GM19397 (cell line): Measurements from ENCODE around the gene OR10G8.
"Not testable (repeated sequence)": the region's sequence is repeated elsewhere in the genome, so short reads cannot be mapped to it uniquely, and the experiment has no call there.

Experiments used
- ATAC-seq: cut with Tn5 transposase; IDR thresholded peaks from one replicate; pipeline ENCODE4 v1.9.1; 2021; ENCODE audit warnings: mild to moderate bottlenecking, moderate library complexity; ENCODE audit not compliant: unreplicated experiment

The OR10G8 gene, protein sequence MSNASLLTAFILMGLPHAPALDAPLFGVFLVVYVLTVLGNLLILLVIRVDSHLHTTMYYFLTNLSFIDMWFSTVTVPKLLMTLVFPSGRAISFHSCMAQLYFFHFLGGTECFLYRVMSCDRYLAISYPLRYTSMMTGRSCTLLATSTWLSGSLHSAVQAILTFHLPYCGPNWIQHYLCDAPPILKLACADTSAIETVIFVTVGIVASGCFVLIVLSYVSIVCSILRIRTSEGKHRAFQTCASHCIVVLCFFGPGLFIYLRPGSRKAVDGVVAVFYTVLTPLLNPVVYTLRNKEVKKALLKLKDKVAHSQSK

DNA sequence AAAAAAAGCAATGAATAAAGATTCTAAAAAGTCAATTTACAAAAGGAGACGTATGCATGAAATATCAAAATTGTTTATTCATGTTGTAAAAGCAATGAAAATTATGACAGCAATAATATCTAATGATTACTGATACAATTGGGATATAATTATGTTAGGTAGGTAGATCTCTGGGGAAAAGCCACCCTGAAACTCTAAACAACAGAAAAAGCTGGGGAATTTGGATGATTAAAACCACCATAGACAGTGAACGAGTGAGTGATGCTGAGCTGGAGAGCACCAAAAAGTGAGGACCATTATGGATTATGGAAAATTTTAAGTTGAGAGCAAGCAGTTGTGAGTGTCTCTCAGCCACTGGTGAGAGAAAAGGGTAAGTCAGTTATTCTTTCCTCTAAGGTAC lies at the start of gene OR10G8:
Gene OR10G8, plus strand, starts transcription at position 301 of the 400 bp plus-strand sequence. CDS start 2,825 bp downstream, outside the sequence.
- no peak for ATAC-seq

DNA sequence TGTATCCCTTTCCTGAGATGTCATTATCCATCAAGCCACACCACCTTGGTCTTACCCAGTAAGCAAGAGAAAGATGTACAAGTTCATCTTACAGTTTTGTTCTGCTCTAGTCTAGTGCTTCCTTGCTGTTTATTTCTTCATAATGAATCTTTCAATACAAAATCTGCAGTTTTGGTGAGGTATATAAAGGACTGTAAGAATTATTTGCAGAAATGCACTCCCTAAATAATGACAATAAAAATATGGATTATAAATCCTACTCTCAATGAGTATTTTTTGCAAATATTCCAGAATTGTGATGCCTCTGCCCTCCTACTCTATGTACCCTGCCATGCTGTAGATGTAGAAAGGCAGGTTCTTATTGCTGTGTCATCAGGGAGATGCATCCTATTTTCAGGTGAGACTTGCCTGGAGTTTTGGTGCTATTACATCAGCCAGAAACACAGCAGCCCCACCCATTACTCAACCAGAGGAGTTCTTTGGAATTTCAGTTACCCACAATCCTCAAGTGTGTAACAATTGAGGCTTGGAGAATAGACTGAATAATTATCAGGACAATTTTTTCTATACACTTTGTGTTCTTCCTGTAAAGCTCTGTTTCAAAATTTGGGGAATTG lies 48.8 kb upstream of the OR10G8 start, which contains the start of gene OR10S1:
Gene OR10S1, minus strand, starts transcription at position 51 of the 617 bp plus-strand sequence. CDS start 117 bp downstream, outside the sequence.
- no peak for ATAC-seq

DNA sequence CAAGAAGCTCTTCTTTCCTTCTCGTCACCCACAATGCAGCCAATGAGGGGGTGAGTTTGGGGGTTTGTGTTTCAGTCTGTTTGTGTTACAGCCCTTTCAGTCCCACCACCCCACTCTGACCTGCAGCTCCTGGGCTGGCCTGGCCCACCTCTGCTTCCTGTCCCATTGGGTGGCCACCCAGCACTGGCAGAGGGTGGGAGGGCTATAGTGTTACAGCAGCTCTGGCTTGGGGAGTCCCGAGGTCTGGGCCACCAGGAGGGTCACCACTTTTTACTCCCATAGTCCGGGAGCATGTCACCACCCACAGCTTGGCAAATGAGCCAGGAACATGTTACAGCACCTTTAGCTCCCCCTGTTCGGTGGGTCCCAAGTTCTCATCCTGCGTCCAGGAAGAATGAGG lies 47.3 kb upstream of the OR10G8 start:
- no peak for ATAC-seq

DNA sequence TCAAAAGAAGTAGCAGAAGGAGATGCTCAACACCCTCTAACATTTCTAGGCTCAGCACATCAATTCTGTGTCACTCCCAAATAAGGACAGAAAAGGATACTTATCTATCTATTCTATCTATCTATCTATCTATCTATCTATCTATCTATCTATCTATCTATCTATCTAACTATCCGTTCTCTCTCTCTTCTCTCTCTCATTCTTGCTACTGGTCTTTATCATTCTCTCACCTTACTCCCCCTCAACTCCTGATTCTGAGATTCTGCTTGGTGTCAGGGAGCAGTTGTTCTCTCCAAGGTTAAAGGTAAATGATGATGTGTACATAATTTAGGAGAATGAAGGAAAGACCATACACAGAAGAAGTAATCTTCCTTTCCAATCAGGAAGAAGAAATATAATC lies 31.5 kb upstream of the OR10G8 start, which contains the start of gene OR10G6:
Gene OR10G6, minus strand, starts transcription at position 43 of the 400 bp plus-strand sequence. Its CDS starts 0 bp downstream, at position 43.
- no peak for ATAC-seq

DNA sequence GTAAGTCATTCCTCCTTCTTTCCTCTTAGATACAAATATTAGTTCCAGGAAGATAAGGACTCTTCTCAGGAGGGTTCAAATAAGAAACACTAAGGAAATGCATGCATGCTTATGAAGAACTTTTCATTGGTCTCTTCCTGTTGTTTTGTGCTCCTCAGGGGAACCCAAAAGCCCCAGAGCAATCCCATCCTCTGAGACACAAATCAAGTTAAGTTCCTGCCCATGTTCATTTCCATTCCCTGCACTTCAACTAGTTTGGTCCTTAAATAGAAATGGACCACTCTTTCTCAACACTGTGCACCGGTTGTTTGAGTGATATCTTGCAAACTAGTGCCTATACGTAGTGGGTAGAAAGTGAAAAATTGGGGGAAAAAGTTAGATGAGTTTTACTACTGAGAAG lies 13.9 kb upstream of the OR10G8 start, which contains the start of gene OR10G4:
Gene OR10G4, plus strand, starts transcription at position 301 of the 400 bp plus-strand sequence. CDS start 2,578 bp downstream, outside the sequence.
- no peak for ATAC-seq

DNA sequence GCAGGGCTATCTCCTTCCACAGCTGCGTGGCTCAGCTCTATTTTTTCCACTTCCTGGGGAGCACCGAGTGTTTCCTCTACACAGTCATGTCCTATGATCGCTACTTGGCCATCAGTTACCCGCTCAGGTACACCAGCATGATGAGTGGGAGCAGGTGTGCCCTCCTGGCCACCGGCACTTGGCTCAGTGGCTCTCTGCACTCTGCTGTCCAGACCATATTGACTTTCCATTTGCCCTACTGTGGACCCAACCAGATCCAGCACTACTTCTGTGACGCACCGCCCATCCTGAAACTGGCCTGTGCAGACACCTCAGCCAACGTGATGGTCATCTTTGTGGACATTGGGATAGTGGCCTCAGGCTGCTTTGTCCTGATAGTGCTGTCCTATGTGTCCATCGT lies 10.8 kb upstream of the OR10G8 start:
- ATAC-seq = not testable (repeated sequence)

DNA sequence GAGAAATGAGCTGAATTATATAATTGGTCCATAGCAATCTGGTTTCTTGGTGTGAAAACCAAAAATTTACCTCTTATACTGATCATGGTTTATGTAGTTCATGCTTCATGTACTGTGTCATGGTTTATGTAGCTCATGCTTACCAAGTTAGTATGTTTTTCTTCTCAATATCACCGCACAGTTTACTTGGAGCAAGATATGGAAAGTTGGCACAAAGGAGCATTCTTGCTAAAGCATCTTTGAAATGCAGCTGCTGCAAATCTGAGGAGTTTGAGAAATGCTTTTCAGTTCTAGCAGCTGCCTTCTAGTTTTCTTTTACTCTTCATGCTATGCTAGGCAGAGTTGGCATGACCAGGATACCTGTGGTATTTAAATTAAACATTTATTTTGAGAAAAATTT lies 10.1 kb downstream of the OR10G8 start:
- no peak for ATAC-seq

DNA sequence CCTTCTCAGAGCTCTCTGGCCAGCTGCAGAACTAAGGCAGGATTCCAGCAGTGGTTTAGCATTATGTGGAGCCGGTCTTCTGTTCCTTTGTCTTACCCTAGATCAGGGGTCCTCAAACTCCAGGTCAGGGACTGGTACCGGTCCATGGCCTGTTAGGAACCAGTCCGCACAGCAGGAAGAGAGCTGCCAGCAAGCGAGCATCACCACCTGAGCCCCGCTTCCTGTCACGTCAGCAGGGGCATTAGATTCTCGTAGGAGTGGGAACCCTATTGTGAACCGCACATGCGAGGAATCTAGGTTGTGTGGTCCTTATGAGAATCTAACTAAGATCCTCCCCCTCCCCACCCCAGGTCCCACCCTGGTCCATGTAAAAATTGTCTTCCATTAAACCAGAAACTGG lies 13.0 kb downstream of the OR10G8 start:
- no peak for ATAC-seq

DNA sequence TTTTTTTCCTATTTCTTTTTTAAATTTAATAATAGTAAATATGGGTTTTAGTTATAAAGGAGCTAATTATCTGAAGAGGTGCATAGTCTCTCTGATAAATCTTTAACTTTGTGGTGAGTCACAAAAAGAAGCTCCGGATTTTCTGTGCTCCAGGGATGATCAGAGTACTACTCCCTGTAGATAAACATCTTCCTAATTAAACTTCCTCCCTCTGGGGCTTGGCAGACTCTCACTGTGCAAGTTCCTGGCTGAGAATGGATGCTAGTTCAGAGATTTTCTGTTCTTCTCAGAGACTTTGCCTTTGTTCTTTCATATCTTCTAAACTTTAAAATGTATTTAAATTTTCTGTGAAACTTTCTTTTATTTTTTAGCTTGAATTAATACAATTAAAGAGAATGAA lies 14.7 kb downstream of the OR10G8 start, which contains the start of gene OR10G7:
Gene OR10G7, minus strand, starts transcription at position 72 of the 400 bp plus-strand sequence. CDS start 2,324 bp downstream, outside the sequence.
- ATAC-seq = no peak

DNA sequence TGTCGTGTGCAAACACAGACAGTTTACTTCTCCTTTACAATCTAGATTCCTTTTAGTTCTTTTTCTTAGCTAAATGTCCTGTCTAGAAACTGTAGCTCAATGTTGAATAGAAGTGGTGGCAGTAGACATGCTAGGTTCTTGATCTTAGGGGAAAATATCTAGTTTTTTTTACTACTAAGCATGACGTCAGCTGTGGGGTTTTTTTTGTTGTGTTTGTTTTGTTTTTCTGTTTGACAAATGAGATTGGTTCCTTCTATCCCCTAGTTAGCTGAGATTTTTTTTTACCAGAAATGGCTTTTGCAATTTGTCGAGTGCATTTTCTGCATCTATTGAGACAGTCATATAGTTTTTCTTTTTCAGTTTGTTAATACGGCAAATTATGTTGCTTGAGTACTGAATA lies 16.8 kb downstream of the OR10G8 start:
- no peak for ATAC-seq

DNA sequence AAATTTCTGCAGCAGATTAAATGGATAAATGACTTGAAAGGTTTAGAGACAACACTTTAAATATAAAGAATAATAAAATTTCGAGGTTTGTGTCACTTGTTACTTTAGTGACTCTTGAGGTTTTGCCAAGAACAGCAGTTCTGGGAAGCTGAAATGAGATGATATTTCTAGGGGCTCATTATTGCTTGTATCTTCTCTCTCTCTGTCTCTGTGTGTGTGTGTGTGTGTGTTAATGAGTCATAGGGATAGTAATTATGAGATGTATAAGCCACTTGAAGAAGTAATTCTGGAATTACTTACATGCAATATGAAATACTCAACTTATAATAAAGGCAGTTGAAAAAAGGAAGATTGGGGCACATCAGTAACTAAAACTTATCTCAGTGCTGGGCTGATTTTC lies 24.1 kb downstream of the OR10G8 start:
- ATAC-seq = no peak

DNA sequence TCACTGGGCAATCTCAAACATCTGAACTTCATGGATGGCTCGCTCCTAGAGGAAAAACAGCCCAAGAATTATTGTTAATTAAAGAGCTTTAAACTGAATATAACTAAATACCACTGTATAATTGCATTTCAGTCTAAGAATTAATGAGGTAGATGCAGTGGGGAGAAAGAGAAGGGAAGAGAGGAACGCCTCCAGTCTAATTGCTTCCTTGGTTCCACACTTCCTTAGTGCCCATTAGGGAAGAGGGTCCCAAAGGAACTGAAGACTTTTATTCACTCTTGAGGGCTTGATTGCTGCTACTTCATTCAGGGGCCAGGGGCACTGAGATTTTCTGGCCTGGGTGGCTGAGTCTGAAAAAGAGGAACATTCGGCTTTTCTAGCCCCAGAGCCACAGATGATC lies 26.4 kb downstream of the OR10G8 start:
- no peak for ATAC-seq

DNA sequence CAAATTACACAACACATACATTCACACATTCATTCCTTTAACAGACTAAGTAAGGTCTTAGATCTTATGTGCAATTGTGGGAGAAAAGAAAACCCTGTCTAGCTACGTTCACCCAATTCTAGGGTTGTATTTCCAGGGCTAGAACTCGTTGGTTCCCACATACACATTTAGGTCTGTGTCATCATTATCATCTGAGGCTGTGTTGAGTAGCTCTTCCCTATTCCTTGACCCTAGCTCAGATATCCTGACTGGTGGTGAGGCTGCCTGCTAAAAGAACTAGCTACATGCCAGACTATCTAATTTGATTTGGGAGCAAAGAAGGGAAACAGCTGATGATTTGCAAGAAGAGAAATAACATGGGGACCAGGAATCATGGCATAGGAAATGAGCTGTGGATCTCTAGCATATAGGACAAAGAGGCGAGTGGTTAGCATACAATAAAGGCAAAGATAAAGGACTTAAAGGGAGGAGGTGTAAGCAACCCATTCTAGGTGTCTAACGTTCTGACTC lies 42.1 kb downstream of the OR10G8 start:
- ATAC-seq = no peak

DNA sequence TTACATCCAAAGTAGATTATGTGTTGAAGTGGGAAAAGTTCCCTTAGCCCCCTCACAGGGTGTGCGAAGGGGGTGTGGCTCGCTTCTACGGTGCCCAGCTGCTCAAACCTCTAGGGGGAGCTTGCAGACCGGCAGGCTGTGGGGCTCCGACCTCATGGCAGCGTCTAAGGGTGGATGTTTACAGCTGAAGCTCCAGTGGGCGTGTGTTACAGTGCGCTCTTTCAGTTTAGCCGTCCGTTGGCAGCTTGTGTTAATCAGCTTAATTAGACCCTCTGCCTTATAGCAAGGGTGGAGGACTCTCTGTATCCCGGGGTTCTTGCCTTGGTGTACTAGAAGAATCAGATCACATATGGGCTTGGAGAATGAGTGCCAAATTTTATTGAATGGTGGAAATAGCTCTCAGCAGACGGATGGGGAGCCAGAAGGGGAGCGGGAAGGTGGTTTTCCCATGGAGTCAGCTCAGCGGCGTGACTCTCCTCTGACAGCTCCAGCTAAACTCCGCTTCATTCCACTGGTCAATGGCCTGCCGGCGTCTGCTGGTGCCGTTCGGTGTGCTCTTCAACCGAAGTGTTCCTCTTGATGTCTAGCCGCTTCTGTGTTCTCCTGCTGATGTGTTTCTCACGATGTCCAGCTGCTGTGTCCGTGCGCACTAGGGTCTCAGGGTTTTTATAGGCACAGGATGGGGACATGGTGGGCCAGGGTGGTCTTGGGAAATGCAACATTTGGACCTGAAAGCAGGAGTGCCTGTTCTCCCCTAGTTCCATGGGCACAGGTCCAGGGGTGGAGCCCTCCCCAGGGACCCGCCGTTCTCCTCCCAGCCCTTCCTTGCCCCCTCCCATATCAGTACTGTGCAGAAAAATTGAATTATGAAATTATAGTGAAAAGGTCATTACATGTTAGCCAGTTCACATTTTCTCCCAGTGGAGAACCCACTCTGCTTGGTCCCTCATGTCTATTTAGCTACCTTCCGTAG lies 43.1 kb downstream of the OR10G8 start:
- ATAC-seq = peak; percentile 74

DNA sequence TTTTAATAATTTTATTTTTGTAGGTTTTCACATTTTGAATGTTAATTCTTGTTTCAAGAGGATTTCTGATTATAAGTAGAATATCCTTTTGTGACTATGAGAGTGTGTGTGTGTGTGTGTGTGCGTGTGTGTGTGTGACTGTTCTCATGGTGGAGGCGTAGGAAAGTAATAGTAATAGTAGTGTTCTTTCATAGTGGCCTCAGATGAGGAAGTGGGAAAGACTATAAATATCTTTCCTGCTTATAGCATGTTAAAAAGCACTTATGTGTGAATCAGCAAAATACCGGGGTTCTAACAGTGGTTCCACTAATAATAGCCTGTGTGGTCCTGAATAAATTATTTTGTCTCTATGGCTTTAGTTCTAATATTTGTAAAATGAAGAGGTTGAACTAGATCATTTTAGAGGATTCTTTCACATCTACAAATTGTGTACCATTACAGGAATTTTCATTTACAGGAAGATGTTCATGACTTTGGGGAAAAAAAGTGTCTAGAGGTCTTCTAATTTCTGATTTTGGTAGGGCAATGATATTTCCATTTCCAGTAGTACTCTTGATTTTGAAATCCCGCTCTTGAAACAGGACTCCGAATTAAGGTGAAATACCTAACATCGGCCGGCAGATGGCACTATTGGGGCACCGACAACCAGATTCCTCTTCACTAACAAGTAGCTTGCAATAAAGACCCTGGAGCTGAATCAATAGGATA lies 44.5 kb downstream of the OR10G8 start:
- ATAC-seq = peak; percentile 65

DNA sequence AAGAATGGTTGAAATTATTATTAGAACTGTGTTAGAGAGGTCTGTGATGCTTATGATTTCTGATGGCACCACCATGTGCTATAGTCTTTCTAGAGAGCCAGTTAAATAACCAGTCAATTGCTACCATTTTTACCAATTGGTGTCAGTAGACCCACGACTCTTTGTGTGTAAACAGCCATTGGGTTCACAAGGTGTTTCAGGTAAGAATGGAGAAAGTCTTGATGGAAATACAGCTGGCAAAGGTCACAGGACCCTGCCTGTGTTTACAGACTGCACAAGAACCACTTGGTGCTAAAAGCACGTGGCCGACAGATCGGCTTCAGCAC lies 45.0 kb downstream of the OR10G8 start:
- no peak for ATAC-seq

DNA sequence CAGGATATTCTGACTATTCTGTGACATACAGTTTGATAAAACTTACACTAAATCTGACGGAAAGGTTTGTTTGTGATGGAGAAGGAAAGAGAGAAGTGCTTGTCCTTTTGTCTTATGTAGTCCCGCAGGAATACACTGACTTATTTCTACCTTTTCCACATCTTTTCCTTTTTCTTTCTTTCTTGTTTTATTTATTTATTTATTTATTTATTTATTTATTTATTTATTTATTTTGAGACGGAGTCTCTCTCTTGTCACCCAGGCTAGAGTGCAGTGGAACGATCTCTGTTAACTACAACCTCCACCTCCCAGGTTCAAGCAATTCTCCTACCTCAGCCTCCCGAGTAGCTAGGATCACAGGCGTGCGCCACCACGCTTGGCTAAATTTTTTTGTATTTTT lies 45.5 kb downstream of the OR10G8 start:
- no peak for ATAC-seq

DNA sequence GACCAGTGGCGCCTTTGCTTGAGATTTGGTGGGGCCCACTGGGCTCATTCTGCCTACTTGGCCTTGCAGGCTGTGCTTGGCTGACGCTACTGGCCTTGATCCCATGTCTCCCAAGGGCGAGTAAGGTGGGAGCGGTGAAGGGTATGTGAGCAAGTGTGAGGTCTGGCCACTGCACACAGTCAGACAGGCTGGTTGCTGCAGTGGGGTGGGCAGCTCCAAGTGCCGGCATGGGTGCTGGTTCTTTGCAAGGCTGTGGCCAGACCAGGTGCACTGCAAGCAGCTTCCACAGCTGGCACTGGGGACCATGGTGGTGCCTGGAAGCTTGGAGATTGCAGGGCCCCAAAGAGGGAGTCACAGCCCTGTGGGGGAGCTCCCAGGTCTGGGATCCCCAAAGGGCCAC lies 48.0 kb downstream of the OR10G8 start:
- no peak for ATAC-seq

DNA sequence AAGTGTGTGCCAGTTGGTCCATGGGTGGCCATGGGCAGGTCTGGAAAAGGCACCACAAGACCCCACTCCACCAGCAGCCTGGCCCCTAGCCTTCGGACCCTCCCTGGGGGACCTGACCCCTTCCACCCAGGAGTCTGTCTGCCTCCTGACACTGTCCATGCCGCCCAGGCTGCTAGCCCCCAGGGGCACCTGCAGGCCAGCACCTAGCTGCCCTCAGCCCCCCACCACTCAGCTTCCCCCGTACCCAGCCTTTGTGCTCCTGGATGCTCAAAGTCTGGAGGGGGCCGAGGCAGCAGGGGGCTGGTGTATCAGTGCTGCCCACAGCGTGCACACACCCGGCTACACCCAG lies 48.9 kb downstream of the OR10G8 start:
- no peak for ATAC-seq
